IMR-90 (cell line): Measurements from ENCODE around the gene CAMK2B. TPM values are rescaled to one million over a fixed set of nuclear protein-coding genes. Genes with fewer than 3 reads are reported as not detected.

ENCODE experiments used
- ATAC-seq: fragments of 200-7000 bp; cut with Tn5 transposase; 2 replicates; pipeline ENCODE4 v1.9.1; 2020; ENCODE audit warnings: low read depth, mild to moderate bottlenecking, moderate library complexity
- BruUV-seq: library from RNA; stranded (reverse); fragments of 400-500 nt; replicated peaks from 2 replicates; lab custom pipeline; 2021; lab: Mats Ljungman, UMichigan
- CTCF ChIA-PET: fragments of 300-600 bp; formaldehyde crosslinking; extraction: SDS; loops from one replicate; lab custom pipeline; 2021; ENCODE audit warnings: antibody characterized with exemption; lab: Yijun Ruan, JAX
- POLR2A ChIA-PET: fragments of 300-600 bp; sonication (Branson Sonifier 250); formaldehyde crosslinking; loops from one replicate; lab custom pipeline; 2022; ENCODE audit warnings: antibody characterized with exemption; ENCODE audit not compliant: unreplicated experiment; lab: Charles Lee
- DNase-seq: peaks from one replicate; pipeline ENCODE4 v3.0.0; 2013
- H2AFZ ChIP-seq: replicated peaks from 2 replicates; pipeline ENCODE3; 2013; ENCODE audit warnings: low read length, mild to moderate bottlenecking; ENCODE audit not compliant: poor library complexity
- H2AK5ac ChIP-seq: 2 replicates; pipeline ENCODE4 v1.6.1; 2013; ENCODE audit warnings: low read depth, low read length, inconsistent platforms
- H2AK9ac ChIP-seq: replicated peaks from 2 replicates; pipeline ENCODE3; 2013; ENCODE audit warnings: mild to moderate bottlenecking, low read depth, low read length, moderate library complexity; ENCODE audit not compliant: poor library complexity
- H2BK120ac ChIP-seq: 2 replicates; pipeline ENCODE4 v1.6.1; 2013; ENCODE audit warnings: low read depth, low read length, inconsistent platforms
- H2BK15ac ChIP-seq: 3 replicates; pipeline ENCODE4 v1.6.1; 2013; ENCODE audit warnings: low read depth, low read length, inconsistent platforms
- H2BK20ac ChIP-seq: 2 replicates; pipeline ENCODE4 v1.6.1; 2013; ENCODE audit warnings: low read depth, mild to moderate bottlenecking, inconsistent platforms, low read length, moderate library complexity
- H2BK5ac ChIP-seq: 2 replicates; pipeline ENCODE4 v1.6.1; 2013; ENCODE audit warnings: mild to moderate bottlenecking, low read depth, low read length, inconsistent platforms; ENCODE audit not compliant: poor library complexity, severe bottlenecking
- H3K14ac ChIP-seq: replicated peaks from 2 replicates; pipeline ENCODE4 v1.6.1; 2013; ENCODE audit warnings: low read depth, low read length, inconsistent platforms
- H3K18ac ChIP-seq: 2 replicates; pipeline ENCODE4 v1.6.1; 2013; ENCODE audit warnings: low read depth, low read length, control low read depth
- H3K23ac ChIP-seq: 2 replicates; pipeline ENCODE4 v1.6.1; 2013; ENCODE audit warnings: low read depth, low read length, inconsistent platforms
- H3K27ac ChIP-seq: 2 replicates; pipeline ENCODE4 v1.5.1; 2013; ENCODE audit warnings: mild to moderate bottlenecking, control low read depth, low read length; ENCODE audit not compliant: insufficient read depth
- H3K27me3 ChIP-seq: 2 replicates; pipeline ENCODE4 v1.6.1; 2013; ENCODE audit warnings: low read length; ENCODE audit not compliant: control insufficient read depth, insufficient read depth
- H3K36me3 ChIP-seq: 2 replicates; pipeline ENCODE4 v1.6.1; 2013; ENCODE audit warnings: low read length, mixed read lengths; ENCODE audit not compliant: control insufficient read depth, insufficient read depth
- H3K4ac ChIP-seq: 2 replicates; pipeline ENCODE4 v1.6.1; 2013; ENCODE audit warnings: low read depth, low read length, inconsistent platforms
- H3K4me1 ChIP-seq: 2 replicates; pipeline ENCODE4 v1.6.1; 2013; ENCODE audit warnings: low read length, mixed read lengths; ENCODE audit not compliant: control insufficient read depth, insufficient read depth
- H3K4me2 ChIP-seq: 2 replicates; pipeline ENCODE4 v1.6.1; 2013; ENCODE audit warnings: low read depth, mild to moderate bottlenecking, control low read depth, low read length, moderate library complexity
- H3K4me3 ChIP-seq: 2 replicates; pipeline ENCODE4 v1.5.1; 2013; ENCODE audit warnings: low read depth, mild to moderate bottlenecking, control low read depth, low read length, moderate library complexity; ENCODE audit not compliant: insufficient read depth
- H3K56ac ChIP-seq: 2 replicates; pipeline ENCODE4 v1.6.1; 2013; ENCODE audit warnings: low read length, inconsistent platforms; ENCODE audit not compliant: insufficient read depth; ENCODE audit errors: extremely low read depth
- H3K79me1 ChIP-seq, 2 experiments: 2 replicates each; pipeline ENCODE4 v1.6.1; 2013; ENCODE audit warnings: low read length in 2 of 2, inconsistent platforms in 1 of 2, low read depth in 1 of 2
- H3K9ac ChIP-seq: 2 replicates; pipeline ENCODE4 v1.6.1; 2013; ENCODE audit warnings: low read depth, low read length, control low read depth
- H3K9me1 ChIP-seq: 2 replicates; pipeline ENCODE4 v1.6.1; 2013; ENCODE audit warnings: low read length, inconsistent platforms; ENCODE audit not compliant: insufficient read depth
- H3K9me3 ChIP-seq: 2 replicates; pipeline ENCODE4 v1.6.1; 2013; ENCODE audit warnings: low read length; ENCODE audit not compliant: control insufficient read depth, insufficient read depth
- H4K20me1 ChIP-seq: 2 replicates; pipeline ENCODE4 v1.6.1; 2013; ENCODE audit warnings: low read length, inconsistent platforms; ENCODE audit not compliant: insufficient read depth
- H4K5ac ChIP-seq: 2 replicates; pipeline ENCODE4 v1.6.1; 2013; ENCODE audit warnings: mild to moderate bottlenecking, low read depth, low read length, control low read depth
- H4K8ac ChIP-seq, 2 experiments: 2 replicates each; pipeline ENCODE4 v1.6.1; 2013; ENCODE audit warnings: low read depth in 2 of 2, low read length in 2 of 2, control low read depth in 1 of 2, inconsistent platforms in 1 of 2
- H4K91ac ChIP-seq: 2 replicates; pipeline ENCODE4 v1.6.1; 2013; ENCODE audit warnings: low read depth, low read length, inconsistent platforms; ENCODE audit not compliant: insufficient read depth
- BHLHE40 ChIP-seq: fragments of 150-350 bp; IDR thresholded peaks from 2 replicates; pipeline ENCODE4 v1.6.1; 2016; ENCODE audit warnings: mild to moderate bottlenecking, low read depth, low read length
- CEBPB ChIP-seq: IDR thresholded peaks from 2 replicates; pipeline ENCODE4 v1.6.1; 2012; ENCODE audit warnings: low read depth, low read length, improper control_type of control experiment
- CHD1 ChIP-seq: IDR thresholded peaks from 2 replicates; pipeline ENCODE4 v1.6.1; 2012; ENCODE audit warnings: low read depth, low read length, improper control_type of control experiment
- CTCF ChIP-seq: conservative IDR thresholded peaks from 2 replicates; pipeline ENCODE4 v1.5.1; 2012; ENCODE audit warnings: mild to moderate bottlenecking, low read depth, low read length, improper control_type of control experiment
- ELK1 ChIP-seq: fragments of 150-350 bp; IDR thresholded peaks from 2 replicates; pipeline ENCODE4 v1.6.1; 2016; ENCODE audit warnings: low read depth, mild to moderate bottlenecking, low read length, moderate library complexity, borderline replicate concordance
- FOS ChIP-seq: fragments of 150-350 bp; IDR thresholded peaks from 2 replicates; pipeline ENCODE4 v1.6.1; 2016; ENCODE audit warnings: low read depth, low read length
- MAFK ChIP-seq: IDR thresholded peaks from 2 replicates; pipeline ENCODE4 v1.6.1; 2012; ENCODE audit warnings: low read depth, low read length, improper control_type of control experiment
- MAZ ChIP-seq: IDR thresholded peaks from 2 replicates; pipeline ENCODE4 v1.6.1; 2012; ENCODE audit warnings: low read depth, mild to moderate bottlenecking, low read length, improper control_type of control experiment, moderate library complexity, borderline replicate concordance
- MXI1 ChIP-seq: IDR thresholded peaks from 2 replicates; pipeline ENCODE4 v1.6.1; 2012; ENCODE audit warnings: low read depth, mild to moderate bottlenecking, low read length, moderate library complexity, borderline replicate concordance
- NFE2L2 ChIP-seq: fragments of 150-350 bp; IDR thresholded peaks from 2 replicates; pipeline ENCODE4 v1.6.1; 2016; ENCODE audit warnings: low read depth, mild to moderate bottlenecking, low read length
- POLR2A ChIP-seq: IDR thresholded peaks from 2 replicates; pipeline ENCODE4 v1.6.1; 2012; ENCODE audit warnings: mild to moderate bottlenecking, low read depth, low read length
- RAD21 ChIP-seq: IDR thresholded peaks from 2 replicates; pipeline ENCODE4 v1.6.1; 2012; ENCODE audit warnings: low read length, improper control_type of control experiment
- RCOR1 ChIP-seq: IDR thresholded peaks from 2 replicates; pipeline ENCODE4 v1.6.1; 2012; ENCODE audit warnings: mild to moderate bottlenecking, low read length, improper control_type of control experiment; ENCODE audit not compliant: insufficient replicate concordance
- RFX5 ChIP-seq: IDR thresholded peaks from 2 replicates; pipeline ENCODE4 v1.8.0; 2012; ENCODE audit warnings: low read depth, mild to moderate bottlenecking, low read length, moderate library complexity
- SMC3 ChIP-seq: fragments of 150-350 bp; IDR thresholded peaks from 2 replicates; pipeline ENCODE4 v1.6.1; 2016; ENCODE audit warnings: low read depth, mild to moderate bottlenecking, antibody characterized with exemption, low read length, moderate library complexity
- USF2 ChIP-seq: fragments of 150-350 bp; IDR thresholded peaks from 2 replicates; pipeline ENCODE4 v1.6.1; 2017; ENCODE audit warnings: mild to moderate bottlenecking, antibody characterized with exemption, low read length, low read depth
- WGBS, 2 experiments: methylation state at CpG; one replicate each; pipeline versions ENCODE4 v1.1.5 to v1.1.7; 2013; ENCODE audit warnings: missing lambda C conversion rate in 2 of 2; ENCODE audit not compliant: insufficient read length in 1 of 2; ENCODE audit errors: extremely low coverage in 2 of 2; 5-methylcytosine and 5-hydroxymethylcytosine counted together
- dilution Hi-C: fragments of 300-500 bp; cut with HindIII; formaldehyde crosslinking; loops from one replicate; pipeline ENCODE4 v1.14.3; 2018; ENCODE audit warnings: low sequenced_read_pairs; ENCODE audit not compliant: unreplicated experiment
- in situ Hi-C: fragments of 300-500 bp; cut with MboI; formaldehyde crosslinking; loops from 3 replicates; pipeline ENCODE4 v1.14.3; 2019; ENCODE audit warnings: low sequenced_read_pairs, inconsistent platforms, mixed read lengths
- intact Hi-C: fragments of 100-400 bp; cut with micrococcal nuclease; formaldehyde crosslinking; loops from 2 replicates; pipeline ENCODE4 v1.10.0; 2022
- polyA plus RNA-seq, 3 experiments: library from polyadenylated mRNA; depleted of rRNA; stranded (reverse); fragments of >200 nt; gene quantifications; 2 replicates each; pipeline ENCODE4 v1.2.3, GENCODE V29; 2012; ENCODE audit warnings: low replicate concordance in 1 of 3
- total RNA-seq: library from RNA; depleted of rRNA; stranded (reverse); fragments of >200 nt; gene quantifications from 2 replicates; pipeline ENCODE4 v1.2.3, GENCODE V29; 2012

Gene CAMK2B
- total and polyA plus RNA-seq, 2 of the 4 experiments (the other 2 are of a cell fraction), result 0.18 to 0.36 TPM

- BruUV-seq, result no TSS peak
- H2BK20ac ChIP-seq, result no peak overlapping the region
- POLR2A ChIA-PET, result no interaction called here
- no peak for DNase-seq
- TF ChIP-seq CHD1 (no peak), SMC3 (no peak), RCOR1 (no peak), RAD21 (no peak), BHLHE40 (no peak), MAZ (no peak), ELK1 (no peak), RFX5 (no peak), FOS (no peak), CTCF (no peak), POLR2A (no peak), MXI1 (no peak), MAFK (no peak), NFE2L2 (no peak), CEBPB (no peak), USF2 (no peak)
- H3K9me3 ChIP-seq, result no peaks in the 10 kb centered on the region
- H4K91ac ChIP-seq, result no peak overlapping the region
- H2AK5ac ChIP-seq, result no peak overlapping the region
- dilution Hi-C loops (no loop called here), intact Hi-C loops (no loop called here), in situ Hi-C loops (no loop called here)
- no peak overlapping the region for H3K27ac ChIP-seq
- H3K36me3 ChIP-seq, result no peaks in the 10 kb centered on the region
- no peak overlapping the region for H3K23ac ChIP-seq
- no peaks in the 10 kb centered on the region; the same call in 1 of the 2 replicates for H3K27me3 ChIP-seq
- H4K8ac ChIP-seq, result no peak overlapping the region
- H3K4me3 ChIP-seq, result no peak overlapping the region
- H4K5ac ChIP-seq, result no peak overlapping the region
- H2BK5ac ChIP-seq, result no peak overlapping the region
- CTCF ChIA-PET, result no interaction called here
- no peak overlapping the region for H3K4ac ChIP-seq
- no peak for ATAC-seq
- no peak overlapping the region for H2BK120ac ChIP-seq
- H2AK9ac ChIP-seq, result no peak overlapping the region
- H2BK15ac ChIP-seq, result no peak overlapping the region
- no peak overlapping the region; the same call in 1 of the 2 replicates for H3K56ac ChIP-seq
- no peak overlapping the region for H2AFZ ChIP-seq
- H3K9me1 ChIP-seq, result no peaks in the 10 kb centered on the region
- no peak overlapping the region for H3K4me2 ChIP-seq
- no peaks in the 10 kb centered on the region for H3K4me1 ChIP-seq
- no peak overlapping the region for H3K14ac ChIP-seq
- H3K9ac ChIP-seq, result no peak overlapping the region
- no peaks in the 10 kb centered on the region for H3K79me1 ChIP-seq
- no peaks in the 10 kb centered on the region for H4K20me1 ChIP-seq
- WGBS, 2 experiments, result 86% methylated on average over 4 of the region's 5 CpGs; no CpG with 5 or more reads in 1 of the 2 experiments
- no peak overlapping the region for H3K18ac ChIP-seq
These were observed 42.2 kb upstream of the CAMK2B start for GRCh38 chr7:44367475-44368043.
